GM21526 (cell line): ENCODE data around the gene ZNF598.
"Not testable (repeated sequence)": the region's sequence is repeated elsewhere in the genome, so short reads cannot be mapped to it uniquely, and the experiment has no call there.

Experiments
- ATAC-seq: cut with Tn5 transposase; IDR thresholded peaks from one replicate; pipeline ENCODE4 v1.9.1; 2021; ENCODE audit warnings: moderate library complexity; ENCODE audit not compliant: unreplicated experiment, low FRiP score

ZNF598 gene

DNA sequence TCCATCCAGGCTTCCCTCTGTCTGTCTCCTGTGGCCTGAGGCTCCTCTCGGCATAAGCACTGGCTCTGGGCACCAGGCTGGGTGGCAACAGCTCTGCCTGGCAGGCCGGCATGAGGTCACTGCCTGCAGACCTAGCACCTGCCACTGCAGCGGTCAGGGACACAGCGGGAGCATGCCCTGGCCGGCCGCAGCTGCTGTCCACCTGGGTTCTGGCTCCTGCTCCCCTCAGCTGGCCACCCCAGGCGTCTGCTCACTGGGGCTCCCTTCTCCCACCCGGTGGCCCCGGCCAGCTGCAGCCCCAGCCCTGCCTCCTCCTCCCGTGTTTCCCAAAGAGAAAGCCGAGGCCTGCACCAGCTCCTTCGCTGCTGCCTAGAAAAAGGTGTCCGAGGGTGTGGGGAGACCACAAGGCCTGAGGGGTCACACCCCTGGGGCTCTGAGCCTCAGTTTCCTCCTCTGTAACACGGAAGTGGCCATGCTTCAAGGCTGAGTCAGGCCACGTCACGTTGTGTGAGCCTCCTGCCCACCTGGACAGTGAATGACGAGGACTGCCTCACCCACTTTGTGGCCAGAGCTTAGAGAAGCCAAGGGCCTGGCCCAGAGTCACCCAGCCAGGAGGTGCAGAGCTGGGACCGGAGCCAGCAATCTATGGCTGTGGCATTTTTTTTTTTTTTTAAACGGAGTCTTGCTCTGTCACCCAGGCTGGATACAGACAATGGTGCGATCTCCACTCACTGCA lies 31.3 kb upstream of the ZNF598 start:
- no peak for ATAC-seq

DNA sequence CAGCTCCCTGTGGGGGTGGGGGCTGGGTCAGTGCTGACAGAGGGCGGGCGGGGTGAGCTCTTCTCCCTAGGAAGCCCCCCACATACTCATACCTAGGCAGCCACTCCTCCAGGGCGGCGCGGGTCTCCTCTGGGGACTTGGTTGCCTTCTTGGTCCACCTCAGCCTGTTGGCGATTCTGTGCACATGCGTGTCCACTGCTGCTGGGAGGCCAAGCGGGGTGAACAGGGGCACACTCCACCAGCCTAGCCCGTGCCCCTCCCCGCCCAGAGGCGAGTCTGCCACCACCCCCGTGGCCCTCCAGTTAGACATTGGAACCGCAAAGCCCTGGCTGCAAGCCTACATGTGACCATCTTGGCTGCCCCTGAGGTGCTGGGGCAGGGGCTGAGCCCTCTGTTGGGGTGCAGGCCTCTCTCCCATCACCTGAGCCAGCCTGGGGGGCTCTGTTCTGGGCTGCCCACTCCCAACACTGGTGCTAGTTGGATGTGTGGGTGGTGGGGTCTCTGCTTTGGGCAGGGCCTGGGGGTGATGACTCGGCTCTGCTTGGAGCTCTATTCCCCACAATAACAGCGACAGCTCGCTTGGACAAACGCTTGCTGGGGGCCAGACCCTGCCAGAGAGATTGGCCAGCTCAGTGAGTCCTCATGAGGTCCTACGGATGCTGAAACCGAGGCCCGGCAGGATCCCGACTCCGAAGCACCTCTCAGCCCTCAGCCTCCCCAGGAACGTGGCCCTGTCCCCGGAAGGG lies 30.6 kb upstream of the ZNF598 start:
- ATAC-seq, result no peak

DNA sequence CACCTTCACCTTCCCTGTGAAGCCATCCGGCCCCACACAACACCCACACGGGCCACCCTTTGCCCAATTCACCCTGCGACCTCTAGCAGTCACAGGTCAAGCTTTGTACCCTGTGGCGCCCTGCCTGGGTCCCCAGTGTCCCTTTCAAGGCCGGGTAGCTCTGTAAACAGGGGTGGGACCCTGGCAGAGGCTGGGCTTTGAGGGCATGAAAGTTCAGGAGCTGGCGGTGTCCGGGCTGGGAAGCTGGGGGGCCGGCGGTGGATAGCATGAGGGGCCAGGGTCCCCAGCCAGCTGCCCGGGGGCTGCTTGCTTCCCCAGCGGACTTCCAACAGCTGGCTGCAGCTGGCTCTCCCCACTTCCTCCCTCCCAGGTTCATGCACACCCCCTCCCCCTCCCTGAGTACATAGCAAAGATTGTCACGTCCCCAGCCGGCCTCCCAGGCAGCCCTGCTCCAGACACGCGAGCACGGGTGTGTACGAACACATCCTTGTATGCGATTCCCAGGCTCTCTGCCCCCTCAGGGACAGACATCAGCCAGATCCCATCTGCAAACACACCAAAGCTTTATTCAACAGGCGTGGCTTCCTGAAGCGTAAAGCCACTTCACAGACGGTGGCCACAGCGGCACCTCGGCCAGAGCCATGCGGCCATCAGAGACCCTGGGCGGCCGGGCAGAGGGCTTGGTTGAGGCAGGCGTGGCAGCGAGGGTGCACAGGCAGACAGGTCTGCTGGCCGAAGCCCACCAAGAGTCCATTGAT lies 29.8 kb upstream of the ZNF598 start:
- no peak for ATAC-seq

DNA sequence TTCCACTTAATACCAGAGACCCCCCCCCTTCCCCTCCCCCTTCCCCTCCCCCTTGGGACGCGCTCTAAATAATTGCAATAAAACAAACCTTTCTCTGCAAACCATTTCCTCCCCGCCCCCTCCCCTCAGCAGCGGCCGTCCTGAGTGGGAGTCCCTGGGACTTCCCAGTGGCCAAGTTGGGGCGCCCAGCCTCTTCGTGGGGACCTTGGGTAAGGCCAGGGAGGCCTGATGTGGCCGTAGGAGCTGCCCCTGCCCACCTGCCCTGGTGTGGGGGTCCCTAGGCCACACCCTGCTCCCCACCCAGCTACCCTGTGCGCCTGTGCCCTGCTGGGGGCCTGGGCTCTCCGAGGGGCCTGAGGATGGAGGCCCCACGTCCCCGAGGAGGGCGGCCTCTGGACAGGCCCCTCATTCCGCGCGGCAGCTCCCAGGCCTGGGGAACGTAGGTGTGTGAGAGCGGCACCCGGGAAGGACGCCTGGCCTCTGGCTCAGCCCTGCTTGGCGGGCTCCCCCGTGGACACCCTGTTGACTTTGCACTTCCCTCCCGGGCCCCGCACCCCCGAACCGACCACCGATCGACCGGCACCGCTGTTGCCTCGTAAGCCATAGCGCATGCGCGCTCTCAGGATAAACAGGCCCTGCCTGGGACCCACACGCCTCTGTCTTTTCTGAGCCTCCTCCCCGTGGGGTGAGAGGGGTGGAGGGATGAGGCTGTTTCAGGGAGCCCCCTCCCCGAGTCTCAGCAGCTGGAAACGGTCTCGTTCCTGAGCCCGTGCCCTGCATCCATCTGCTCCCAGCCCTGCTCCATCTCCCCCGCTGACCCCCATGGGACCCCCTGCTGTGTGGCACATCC lies 29.0 kb upstream of the ZNF598 start:
- ATAC-seq, result no peak

DNA sequence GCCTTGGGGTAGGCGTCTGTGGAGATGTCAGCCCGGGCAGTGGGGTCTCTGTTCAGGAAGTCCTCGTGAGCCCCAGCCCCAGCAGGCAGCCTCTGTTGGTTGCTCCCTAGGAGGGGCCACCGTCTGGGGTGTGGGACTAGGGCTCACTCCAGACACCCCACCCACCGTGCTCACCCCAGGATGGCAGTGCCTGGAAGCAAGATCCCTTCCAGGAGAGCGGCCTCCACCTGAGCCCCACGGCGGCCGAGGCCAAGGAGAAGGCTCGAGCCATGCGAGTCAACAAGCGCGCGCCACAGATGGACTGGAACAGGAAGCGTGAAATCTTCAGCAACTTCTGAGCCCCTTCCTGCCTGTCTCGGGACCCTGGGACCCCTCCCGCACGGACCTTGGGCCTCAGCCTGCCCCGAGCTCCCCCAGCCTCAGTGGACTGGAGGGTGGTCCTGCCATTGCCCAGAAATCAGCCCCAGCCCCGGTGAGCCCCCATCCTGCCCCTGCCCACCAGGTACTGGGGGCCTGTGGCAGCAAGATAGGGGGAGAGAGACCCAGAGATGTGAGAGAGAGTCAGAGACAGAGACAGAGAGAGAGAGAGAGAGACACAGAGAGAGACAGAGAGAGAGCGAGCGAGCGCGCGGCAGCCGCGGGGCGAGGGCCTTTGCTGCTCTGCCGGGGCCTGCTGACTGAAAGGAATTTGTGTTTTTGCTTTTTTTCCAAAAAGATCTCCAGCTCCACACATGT lies 28.2 kb upstream of the ZNF598 start:
- ATAC-seq, result no peak

DNA sequence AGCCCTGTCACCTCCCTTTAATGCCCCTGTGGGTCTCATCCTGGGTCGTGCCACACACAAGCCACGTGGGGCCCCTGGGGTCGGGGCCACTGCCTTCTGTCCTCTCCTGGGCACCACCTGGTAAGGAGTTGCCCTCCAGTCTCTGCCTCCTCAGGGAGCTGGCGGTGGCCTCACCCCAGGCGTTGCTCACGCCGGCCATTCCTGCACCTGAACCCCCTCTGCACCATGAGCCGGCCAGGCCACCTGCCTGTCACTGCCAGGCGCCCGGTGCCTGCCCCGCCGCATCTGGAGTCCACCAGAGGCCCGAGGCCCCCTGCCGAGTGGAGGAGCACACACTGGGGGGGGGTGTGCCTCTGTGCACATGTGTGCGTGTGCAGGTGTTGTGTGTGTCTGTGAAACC lies 27.5 kb upstream of the ZNF598 start:
- ATAC-seq, result no peak

DNA sequence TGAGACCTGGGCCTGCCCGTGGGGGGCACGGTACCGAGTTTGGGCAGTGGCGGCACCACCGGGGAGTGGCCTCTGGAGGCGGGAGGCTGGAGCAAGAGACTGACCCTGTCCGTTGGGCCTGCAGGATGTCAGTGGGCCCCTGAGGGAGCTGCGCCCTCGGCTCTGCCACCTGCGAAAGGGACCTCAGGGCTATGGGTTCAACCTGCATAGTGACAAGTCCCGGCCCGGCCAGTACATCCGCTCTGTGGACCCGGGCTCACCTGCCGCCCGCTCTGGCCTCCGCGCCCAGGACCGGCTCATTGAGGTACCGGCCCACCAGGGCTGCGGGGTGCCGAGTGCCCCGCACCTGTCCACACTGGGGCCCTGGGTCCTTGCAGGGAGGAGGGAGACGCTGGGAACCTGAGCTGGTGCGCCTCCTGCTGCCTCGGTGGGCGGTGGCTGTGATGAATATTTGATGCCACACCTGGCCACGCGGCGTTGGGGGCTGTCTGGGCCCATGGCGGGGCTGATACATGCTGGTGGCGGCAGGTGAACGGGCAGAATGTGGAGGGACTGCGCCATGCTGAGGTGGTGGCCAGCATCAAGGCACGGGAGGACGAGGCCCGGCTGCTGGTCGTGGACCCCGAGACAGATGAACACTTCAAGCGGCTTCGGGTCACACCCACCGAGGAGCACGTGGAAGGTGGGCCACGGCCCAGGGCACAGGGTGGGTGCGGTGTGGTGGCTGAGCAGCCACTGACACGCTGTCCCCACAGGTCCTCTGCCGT lies 26.8 kb upstream of the ZNF598 start:
- ATAC-seq, result no peak

DNA sequence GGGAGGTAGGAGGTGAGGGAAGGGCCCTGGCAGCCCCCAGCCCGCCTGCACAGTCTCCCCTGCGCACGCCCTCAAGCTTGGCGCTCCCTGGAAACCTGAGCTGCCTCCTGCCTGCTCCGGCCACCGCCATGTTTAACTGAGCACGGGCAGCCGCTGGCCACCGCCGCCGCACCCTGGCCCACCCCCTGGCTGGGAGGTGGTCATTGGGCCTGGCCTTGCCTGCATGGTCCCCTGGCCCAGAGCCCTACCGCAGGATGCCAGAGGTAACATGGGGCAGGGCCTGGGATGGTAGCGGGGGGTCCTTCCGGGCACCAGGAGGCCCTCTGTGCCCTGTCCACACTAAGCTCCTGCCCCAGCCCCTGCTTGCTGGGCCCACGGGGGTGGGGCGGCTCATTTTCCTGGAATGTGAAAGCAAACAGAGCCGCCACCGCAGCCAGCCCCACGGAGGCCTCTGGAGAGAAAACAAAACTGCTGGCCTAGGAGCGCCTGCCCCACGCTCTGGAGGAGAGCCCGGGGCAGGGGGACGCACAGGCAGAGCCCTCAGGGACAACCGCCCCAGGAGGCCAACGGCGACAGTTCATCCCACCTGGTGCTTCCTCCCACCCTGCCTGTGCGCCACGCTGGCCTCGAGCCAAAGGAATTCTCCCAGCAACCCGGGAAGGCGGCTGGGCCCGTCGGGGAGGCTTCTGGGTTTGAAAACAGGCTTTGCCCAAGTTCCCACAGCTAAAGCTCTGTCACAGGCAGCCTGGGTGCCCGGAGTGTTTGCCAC lies 26.0 kb upstream of the ZNF598 start:
- no peak for ATAC-seq

DNA sequence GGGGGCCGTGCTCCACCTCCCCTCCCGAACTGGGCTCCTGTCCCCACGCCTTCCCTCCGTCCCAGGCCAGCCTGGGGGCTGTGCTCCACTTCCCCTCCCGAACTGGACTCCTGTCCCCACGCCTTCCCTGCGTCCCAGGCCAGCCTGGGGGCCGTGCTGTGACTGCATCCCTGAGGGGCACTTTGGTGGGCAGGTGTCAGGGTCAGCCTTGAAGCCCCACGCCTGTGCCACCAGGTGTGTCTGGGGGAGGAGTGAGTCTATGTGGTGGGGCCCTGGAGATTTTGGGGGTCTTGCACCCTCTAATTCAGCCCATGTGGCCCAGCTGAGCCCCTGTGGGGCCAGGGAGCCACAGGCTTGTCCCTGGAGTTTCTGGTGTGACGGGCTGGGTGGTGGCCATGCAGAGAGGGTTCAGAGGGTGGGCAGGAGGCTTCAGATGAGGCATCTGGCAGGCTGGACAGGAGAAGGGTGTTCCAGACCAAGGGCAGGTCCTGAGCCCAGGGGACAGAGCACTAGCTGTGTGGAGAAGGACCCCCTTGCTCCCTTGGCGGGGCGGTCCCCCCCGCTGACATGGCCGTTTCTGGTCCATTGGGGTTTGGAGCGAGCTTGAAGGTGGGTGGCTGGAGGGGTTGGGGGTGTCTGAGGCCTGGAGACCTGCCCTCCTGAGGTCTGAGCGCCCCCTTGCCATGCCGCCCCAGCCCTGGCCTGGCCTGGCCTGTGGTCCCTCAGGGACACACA lies 25.2 kb upstream of the ZNF598 start:
- ATAC-seq, result no peak

DNA sequence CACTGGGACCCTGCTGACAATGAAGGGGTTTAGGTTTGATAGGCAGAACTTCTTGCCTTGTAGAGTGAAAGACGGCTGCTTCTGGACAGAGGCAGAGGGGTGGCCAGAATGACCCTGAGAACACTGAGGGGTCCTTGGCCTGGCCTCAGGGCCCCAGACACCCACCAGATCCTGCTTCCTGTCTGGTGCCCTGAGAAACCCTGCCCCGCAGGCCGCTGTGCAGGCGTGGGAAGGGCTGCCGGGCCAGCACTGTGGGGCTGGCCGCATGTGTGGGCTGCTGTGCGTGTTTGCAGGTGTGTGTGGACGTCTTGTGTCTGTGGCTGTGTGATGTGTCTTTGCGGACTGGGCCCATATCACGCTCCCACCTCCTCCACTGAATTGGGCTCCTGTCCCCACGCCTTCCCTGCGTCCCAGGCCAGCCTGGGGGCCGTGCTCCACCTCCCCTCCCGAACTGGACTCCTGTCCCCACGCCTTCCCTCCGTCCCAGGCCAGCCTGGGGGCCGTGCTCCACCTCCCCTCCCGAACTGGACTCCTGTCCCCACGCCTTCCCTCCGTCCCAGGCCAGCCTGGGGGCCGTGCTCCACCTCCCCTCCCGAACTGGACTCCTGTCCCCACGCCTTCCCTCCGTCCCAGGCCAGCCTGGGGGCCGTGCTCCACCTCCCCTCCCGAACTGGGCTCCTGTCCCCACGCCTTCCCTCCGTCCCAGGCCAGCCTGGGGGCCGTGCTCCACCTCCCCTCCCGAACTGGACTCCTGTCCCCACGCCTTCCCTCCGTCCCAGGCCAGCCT lies 24.5 kb upstream of the ZNF598 start:
- ATAC-seq, result not testable (repeated sequence)

DNA sequence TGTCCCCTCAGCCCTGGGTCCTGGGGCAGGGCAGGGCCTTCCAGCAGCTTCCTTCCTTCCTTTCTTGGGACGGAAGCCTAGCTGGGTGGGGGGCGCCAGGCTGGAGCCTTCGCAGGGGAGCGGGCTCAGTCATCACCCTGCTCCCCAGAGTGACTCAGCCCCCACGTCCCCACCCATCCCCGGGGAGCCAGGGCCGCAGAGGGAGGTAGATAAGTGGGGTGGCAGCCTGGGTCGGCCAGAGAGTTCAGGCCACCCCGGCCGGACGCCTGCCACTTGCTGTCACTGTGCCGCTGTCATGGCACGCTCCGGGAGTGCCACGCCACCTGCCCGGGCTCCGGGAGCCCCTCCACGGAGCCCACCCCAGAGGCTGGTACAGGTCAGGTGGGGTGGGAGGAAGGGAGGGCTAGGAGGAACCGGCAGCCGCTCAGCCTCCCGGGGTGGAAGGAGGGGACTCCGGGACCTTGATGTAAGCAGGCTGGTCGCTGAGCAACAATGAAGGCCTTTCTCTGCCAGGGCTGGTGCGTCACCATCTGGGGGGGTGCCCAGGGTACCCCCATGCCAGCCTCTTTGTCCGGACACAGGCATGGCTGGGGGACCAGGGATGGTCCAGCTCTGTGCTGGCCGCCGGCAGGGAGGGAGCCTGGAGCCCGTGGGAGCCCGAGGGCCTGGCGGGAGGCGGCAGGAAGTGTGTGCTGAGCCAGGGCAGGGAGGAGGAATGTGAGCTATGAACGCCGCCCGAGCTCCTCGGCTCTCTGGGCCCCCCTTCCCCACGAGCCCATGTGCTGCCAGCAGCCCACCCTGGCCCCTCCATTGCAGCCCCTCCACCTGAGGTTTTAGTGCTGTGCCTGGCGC lies 23.7 kb upstream of the ZNF598 start:
- no peak for ATAC-seq

DNA sequence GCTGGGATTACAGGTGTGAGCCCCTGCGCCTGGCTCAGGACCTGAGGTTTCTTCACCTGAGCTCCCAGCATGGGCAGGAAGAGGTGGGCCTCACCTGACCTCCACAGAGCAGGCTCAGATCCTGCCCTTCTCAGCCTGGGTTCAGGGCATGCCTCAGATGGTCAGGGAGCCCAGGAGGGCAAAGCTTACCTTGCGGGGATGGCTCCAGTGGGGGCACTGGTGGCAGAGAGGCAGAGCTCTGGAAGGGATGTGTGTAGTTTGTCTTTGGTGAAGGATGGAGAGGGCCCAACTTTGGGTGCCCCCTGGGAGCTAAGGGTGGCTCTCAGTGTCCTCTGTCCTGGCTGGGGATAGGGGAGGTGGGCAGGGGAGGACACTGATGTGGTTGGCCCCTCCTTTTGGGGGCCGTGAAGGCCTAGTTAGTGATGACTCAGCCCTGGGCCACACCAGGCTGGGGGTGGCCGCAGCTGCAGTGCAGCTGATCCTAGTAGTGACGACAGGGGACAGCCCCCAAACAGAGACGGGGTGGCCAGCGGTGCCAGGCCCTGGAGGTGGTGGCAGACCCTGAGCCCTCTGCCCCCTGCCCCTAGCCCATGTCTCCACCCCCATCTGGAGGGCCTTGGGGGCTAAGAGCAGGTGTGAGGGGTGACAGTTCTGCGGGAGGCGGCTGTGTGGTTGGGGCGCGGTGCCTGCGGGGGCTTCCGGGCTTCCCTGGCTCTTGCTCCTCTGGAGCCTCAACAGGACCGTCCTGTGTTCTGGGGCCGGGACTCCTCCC lies 22.9 kb upstream of the ZNF598 start:
- ATAC-seq, result no peak

DNA sequence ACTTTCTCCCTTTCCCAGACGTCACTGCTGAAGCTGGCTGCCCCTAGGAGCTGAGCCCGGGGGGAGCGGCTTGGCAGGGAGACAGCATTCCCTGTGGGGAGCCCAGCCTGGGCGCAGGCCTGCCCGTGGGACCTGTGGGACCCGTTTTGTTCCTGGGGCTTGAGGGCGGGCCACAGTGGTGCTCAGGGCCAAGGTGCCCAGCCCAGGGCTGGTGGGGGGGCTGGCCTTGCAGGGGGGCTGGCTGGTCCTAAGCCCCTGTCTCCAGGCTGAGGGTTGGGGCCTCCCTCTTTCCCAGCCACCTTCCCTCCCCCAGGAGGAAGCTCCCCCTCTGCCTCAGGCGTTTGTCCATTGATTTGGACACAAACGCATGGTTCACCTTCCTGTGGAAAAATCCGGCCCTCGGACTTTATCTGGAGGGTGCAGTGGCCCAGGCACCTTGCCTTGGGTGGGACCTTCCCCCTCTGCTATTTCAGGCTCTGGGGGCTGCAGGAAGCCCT lies 21.5 kb upstream of the ZNF598 start:
- no peak for ATAC-seq

DNA sequence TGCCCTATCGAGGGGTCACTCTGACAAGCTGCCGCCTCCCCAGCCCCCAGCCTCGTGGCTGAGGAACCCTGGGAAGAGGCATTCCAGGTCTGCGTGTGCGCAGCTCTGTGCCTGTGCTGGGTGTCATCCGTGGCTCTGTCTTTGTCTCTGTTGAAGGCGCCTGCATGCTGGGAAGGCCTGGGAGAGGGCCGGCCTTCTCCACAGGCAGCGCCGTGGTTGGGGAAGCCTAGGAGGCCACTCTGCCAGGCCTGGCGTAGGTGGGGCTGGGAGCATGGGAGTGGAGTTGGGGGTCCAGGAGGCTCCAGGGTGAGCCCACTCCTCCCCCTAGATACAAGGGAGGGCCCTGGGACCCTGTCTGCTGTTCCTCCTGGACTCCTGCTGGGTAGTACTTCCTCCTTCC lies 20.4 kb upstream of the ZNF598 start:
- ATAC-seq, result no peak

DNA sequence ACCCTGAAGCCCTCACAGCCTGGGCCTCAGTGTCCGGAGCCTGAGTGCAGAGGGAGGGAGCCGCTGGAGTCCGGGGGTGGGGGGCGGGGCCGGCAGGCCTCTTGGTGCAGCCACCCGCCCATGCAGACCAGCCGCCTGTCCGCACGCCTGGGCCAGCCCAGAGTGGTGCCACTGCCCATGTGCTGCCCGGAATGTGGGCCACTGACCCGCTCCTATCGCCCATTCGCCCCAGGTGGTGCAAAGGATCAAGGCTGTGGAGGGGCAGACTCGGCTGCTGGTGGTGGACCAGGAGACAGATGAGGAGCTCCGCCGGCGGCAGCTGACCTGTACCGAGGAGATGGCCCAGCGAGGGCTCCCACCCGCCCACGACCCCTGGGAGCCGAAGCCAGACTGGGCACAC lies 19.7 kb upstream of the ZNF598 start:
- ATAC-seq, result no peak
